ENCODE data around the gene ADAD1.

Gene ADAD1

GRCh38 chr4:122456231-122457116 is 77.7 kb downstream of the ADAD1 start, which contains the start of gene IL2:
TSS of gene IL2 (minus strand) at chr4:122456725. CDS start at chr4:122456440, 285 bp downstream.
- DNase-seq = peak in 1 of 2 donors; percentile 23

DNA sequence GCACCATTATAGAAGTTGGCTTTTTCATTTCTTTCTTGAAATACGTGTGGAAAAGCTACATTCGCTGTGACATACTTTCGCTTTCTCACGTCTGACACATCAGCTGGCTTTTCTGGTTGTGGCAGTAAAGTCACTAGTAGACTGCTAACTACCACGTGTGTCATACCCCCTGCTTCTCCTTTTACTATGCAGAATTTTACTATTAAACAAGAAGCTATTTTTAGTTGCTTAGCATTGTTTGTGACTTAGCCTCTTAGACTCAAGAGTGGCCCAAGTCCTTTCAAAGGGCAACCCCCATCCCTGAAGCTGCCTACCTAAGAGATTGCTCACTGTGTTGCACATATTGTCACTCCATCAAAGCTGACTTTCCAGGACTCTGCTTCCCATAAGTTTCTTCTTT is 79.8 kb downstream of the ADAD1 start:
- DNase-seq = peak; percentile 10 to 58

GRCh38 chr4:122469457-122469856 is 90.6 kb downstream of the ADAD1 start:
- no peak for DNase-seq

GRCh38 chr4:122475233-122475632 is 96.4 kb downstream of the ADAD1 start:
- no peak for DNase-seq

GRCh38 chr4:122476126-122476525 is 97.3 kb downstream of the ADAD1 start:
- DNase-seq = no peak

DNA sequence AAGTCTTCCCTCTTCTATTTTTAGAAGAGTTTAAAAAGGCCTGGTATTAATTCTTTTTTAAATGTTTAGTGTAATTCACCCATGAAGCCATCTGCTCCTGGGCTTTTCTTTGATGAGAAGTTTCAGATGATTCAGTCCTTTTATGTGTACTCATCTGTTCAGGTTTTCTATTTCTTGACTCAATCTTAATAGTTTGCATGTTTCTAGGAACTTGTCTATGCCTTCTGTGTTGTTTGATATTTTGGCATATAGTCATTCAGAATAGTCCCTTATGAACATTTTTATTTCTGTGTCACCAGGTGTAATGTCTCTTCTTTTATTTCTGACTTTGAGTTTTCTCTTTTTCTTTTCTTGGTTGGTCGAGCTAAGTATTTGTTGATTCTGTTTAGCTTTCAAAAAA is 97.9 kb downstream of the ADAD1 start:
- DNase-seq = no peak

Data from CD4-positive, alpha-beta T cell treated with Interleukin-1 beta for 1 hour (primary cell).